ENCODE data around the gene HOXA5.
A peak's percentile ranks its signal among the peaks of the same experiment; 100 is the strongest.

The HOXA5 gene

GRCh38 chr7:27161214-27161720 is 17.8 kb upstream of the HOXA5 start:
- H3K4me3 ChIP-seq (ENCODE audit: low read depth in 1 of 2, low read length in 2 of 2) = peak overlapping the region; percentile 57 to 80
- H3K36me3 ChIP-seq (ENCODE audit: control insufficient read depth in 1 of 2, insufficient read depth in 2 of 2, low read length in 2 of 2) = no peaks in the 10 kb centered on the region
- H3K4me1 ChIP-seq (ENCODE audit: control insufficient read depth in 1 of 2, insufficient read depth in 2 of 2, low read length in 2 of 2) = peaks cover 0 to 45% of the 10 kb centered on the region in 2 donors
- H3K9me3 ChIP-seq (ENCODE audit: control insufficient read depth in 1 of 2, low read length in 2 of 2) = no peaks in the 10 kb centered on the region
- H3K27me3 ChIP-seq (ENCODE audit: low read depth, low read length) = peaks cover 80% of the 10 kb centered on the region
- H3K27ac ChIP-seq (ENCODE audit: low read length) = no peak overlapping the region

- Histone ChIP-seq H3K36me3 (ENCODE audit: control insufficient read depth in 1 of 2, insufficient read depth in 2 of 2, low read length in 2 of 2) (no peaks in the 10 kb centered on the region), H3K27me3 (ENCODE audit: low read depth, low read length) (peaks cover 80% of the 10 kb centered on the region), H3K4me1 (ENCODE audit: control insufficient read depth in 1 of 2, insufficient read depth in 2 of 2, low read length in 2 of 2) (peaks cover 0 to 49% of the 10 kb centered on the region in 2 donors), H3K27ac (ENCODE audit: low read length) (no peak overlapping the region), H3K4me3 (ENCODE audit: low read depth in 1 of 2, low read length in 2 of 2) (peak overlapping the region; percentile 57 to 80), H3K9me3 (ENCODE audit: control insufficient read depth in 1 of 2, low read length in 2 of 2) (no peaks in the 10 kb centered on the region)
Measured at GRCh38 chr7:27160546-27161213, 17.2 kb upstream of the HOXA5 start.

- Histone ChIP-seq H3K27me3 (ENCODE audit: low read depth, low read length) (peaks cover 80% of the 10 kb centered on the region), H3K36me3 (ENCODE audit: control insufficient read depth in 1 of 2, insufficient read depth in 2 of 2, low read length in 2 of 2) (no peaks in the 10 kb centered on the region), H3K4me1 (ENCODE audit: control insufficient read depth in 1 of 2, insufficient read depth in 2 of 2, low read length in 2 of 2) (peaks cover 0 to 45% of the 10 kb centered on the region in 2 donors), H3K4me3 (ENCODE audit: low read depth in 1 of 2, low read length in 2 of 2) (peak overlapping the region; percentile 57 to 80), H3K27ac (ENCODE audit: low read length) (no peak overlapping the region), H3K9me3 (ENCODE audit: control insufficient read depth in 1 of 2, low read length in 2 of 2) (no peaks in the 10 kb centered on the region)
Measured at GRCh38 chr7:27160145-27160545, 16.7 kb upstream of the HOXA5 start.

GRCh38 chr7:27159266-27160144 is 16.0 kb upstream of the HOXA5 start:
- H3K9me3 ChIP-seq (ENCODE audit: control insufficient read depth in 1 of 2, low read length in 2 of 2) = no peaks in the 10 kb centered on the region
- no peak overlapping the region for H3K27ac ChIP-seq (ENCODE audit: low read length)
- no peak overlapping the region for H3K4me3 ChIP-seq (ENCODE audit: low read depth in 1 of 2, low read length in 2 of 2)
- H3K4me1 ChIP-seq (ENCODE audit: control insufficient read depth in 1 of 2, insufficient read depth in 2 of 2, low read length in 2 of 2) = peaks cover 0 to 44% of the 10 kb centered on the region in 2 donors
- H3K27me3 ChIP-seq (ENCODE audit: low read depth, low read length) = peaks cover 80% of the 10 kb centered on the region
- no peaks in the 10 kb centered on the region for H3K36me3 ChIP-seq (ENCODE audit: control insufficient read depth in 1 of 2, insufficient read depth in 2 of 2, low read length in 2 of 2)

GRCh38 chr7:27158436-27159265 is 15.2 kb upstream of the HOXA5 start:
- H3K9me3 ChIP-seq (ENCODE audit: control insufficient read depth in 1 of 2, low read length in 2 of 2) = no peaks in the 10 kb centered on the region
- no peak overlapping the region for H3K27ac ChIP-seq (ENCODE audit: low read length)
- H3K27me3 ChIP-seq (ENCODE audit: low read depth, low read length) = peaks cover 80% of the 10 kb centered on the region
- H3K4me3 ChIP-seq (ENCODE audit: low read depth in 1 of 2, low read length in 2 of 2) = no peak overlapping the region
- no peaks in the 10 kb centered on the region for H3K36me3 ChIP-seq (ENCODE audit: control insufficient read depth in 1 of 2, insufficient read depth in 2 of 2, low read length in 2 of 2)
- H3K4me1 ChIP-seq (ENCODE audit: control insufficient read depth in 1 of 2, insufficient read depth in 2 of 2, low read length in 2 of 2) = peaks cover 0 to 40% of the 10 kb centered on the region in 2 donors

- Histone ChIP-seq H3K4me3 (ENCODE audit: low read depth in 1 of 2, low read length in 2 of 2) (no peak overlapping the region), H3K4me1 (ENCODE audit: control insufficient read depth in 1 of 2, insufficient read depth in 2 of 2, low read length in 2 of 2) (peaks cover 0 to 41% of the 10 kb centered on the region in 2 donors), H3K9me3 (ENCODE audit: control insufficient read depth in 1 of 2, low read length in 2 of 2) (no peaks in the 10 kb centered on the region), H3K27me3 (ENCODE audit: low read depth, low read length) (peaks cover 84% of the 10 kb centered on the region), H3K27ac (ENCODE audit: low read length) (no peak overlapping the region), H3K36me3 (ENCODE audit: control insufficient read depth in 1 of 2, insufficient read depth in 2 of 2, low read length in 2 of 2) (no peaks in the 10 kb centered on the region)
Measured at GRCh38 chr7:27157702-27158431, 14.4 kb upstream of the HOXA5 start.

DNA sequence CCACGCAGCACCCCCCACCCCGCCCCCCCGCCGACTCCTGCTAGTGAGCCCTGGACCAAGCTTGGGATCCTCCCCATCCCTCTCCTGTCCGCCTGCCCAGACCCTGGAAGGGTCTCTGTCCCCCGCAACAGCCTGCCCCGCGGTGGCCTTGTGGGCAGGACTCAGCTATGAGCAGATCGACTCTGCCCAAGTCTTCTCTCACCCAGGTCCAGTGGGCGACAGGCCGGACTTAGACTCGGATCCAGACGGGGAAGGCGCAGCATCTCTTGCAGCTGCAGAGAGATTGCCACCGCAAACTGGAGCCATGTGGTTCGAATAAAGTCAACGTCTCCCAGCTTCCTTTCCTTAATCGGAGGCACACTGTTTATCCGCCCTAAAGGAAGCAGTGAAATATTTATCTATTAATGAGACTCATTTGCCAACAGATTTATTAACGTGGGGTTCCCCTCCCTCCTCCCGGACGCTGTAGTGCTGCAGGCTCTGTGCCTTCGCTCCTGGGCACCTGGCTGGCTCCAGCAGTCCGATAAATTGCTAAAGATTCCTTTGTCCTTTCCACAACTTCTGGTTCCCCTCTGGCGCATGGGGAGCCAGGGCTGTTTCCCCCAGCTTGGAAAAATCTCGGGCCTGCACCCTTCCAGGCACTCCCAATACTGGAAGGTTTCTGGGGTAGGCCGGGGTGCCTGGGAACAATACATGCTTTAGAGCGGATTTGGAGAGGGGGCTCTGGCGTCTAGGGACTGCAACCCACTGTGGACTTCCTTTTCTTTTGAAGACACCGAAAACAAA is 13.6 kb upstream of the HOXA5 start:
- Histone ChIP-seq H3K4me3 (ENCODE audit: low read depth in 1 of 2, low read length in 2 of 2) (peak overlapping the region in 1 of 2 donors; percentile 61), H3K9me3 (ENCODE audit: control insufficient read depth in 1 of 2, low read length in 2 of 2) (no peaks in the 10 kb centered on the region), H3K27me3 (ENCODE audit: low read depth, low read length) (peaks cover 88% of the 10 kb centered on the region), H3K4me1 (ENCODE audit: control insufficient read depth in 1 of 2, insufficient read depth in 2 of 2, low read length in 2 of 2) (peaks cover 0 to 49% of the 10 kb centered on the region in 2 donors), H3K36me3 (ENCODE audit: control insufficient read depth in 1 of 2, insufficient read depth in 2 of 2, low read length in 2 of 2) (no peaks in the 10 kb centered on the region), H3K27ac (ENCODE audit: low read length) (no peak overlapping the region)

GRCh38 chr7:27156508-27156898 is 13.0 kb upstream of the HOXA5 start, which contains the start of gene HOXA7:
HOXA7 (minus strand) TSS chr7:27156675; CDS start chr7:27156545, 130 bp downstream.
- H3K36me3 ChIP-seq (ENCODE audit: control insufficient read depth in 1 of 2, insufficient read depth in 2 of 2, low read length in 2 of 2) = no peaks in the 10 kb centered on the region
- peaks cover 0 to 52% of the 10 kb centered on the region in 2 donors for H3K4me1 ChIP-seq (ENCODE audit: control insufficient read depth in 1 of 2, insufficient read depth in 2 of 2, low read length in 2 of 2)
- no peak within 1 kb of the TSS for H3K27ac ChIP-seq (ENCODE audit: low read length)
- H3K27me3 ChIP-seq (ENCODE audit: low read depth, low read length) = peaks cover 89% of the 10 kb centered on the region
- H3K4me3 ChIP-seq (ENCODE audit: low read depth in 1 of 2, low read length in 2 of 2) = peak within 1 kb of the TSS in 1 of 2 donors; percentile 61
- no peaks in the 10 kb centered on the region for H3K9me3 ChIP-seq (ENCODE audit: control insufficient read depth in 1 of 2, low read length in 2 of 2)

- H3K9me3 ChIP-seq (ENCODE audit: control insufficient read depth in 1 of 2, low read length in 2 of 2) = no peaks in the 10 kb centered on the region
- peaks cover 0 to 52% of the 10 kb centered on the region in 2 donors for H3K4me1 ChIP-seq (ENCODE audit: control insufficient read depth in 1 of 2, insufficient read depth in 2 of 2, low read length in 2 of 2)
- H3K36me3 ChIP-seq (ENCODE audit: control insufficient read depth in 1 of 2, insufficient read depth in 2 of 2, low read length in 2 of 2) = no peaks in the 10 kb centered on the region
- peak overlapping the region in 1 of 2 donors; percentile 61 for H3K4me3 ChIP-seq (ENCODE audit: low read depth in 1 of 2, low read length in 2 of 2)
- H3K27ac ChIP-seq (ENCODE audit: low read length) = no peak overlapping the region
- peaks cover 95% of the 10 kb centered on the region for H3K27me3 ChIP-seq (ENCODE audit: low read depth, low read length)
Measured at GRCh38 chr7:27155816-27156507, 12.5 kb upstream of the HOXA5 start.
